Measurements from ENCODE around the gene GDPD5. TPM values are rescaled to one million over a fixed set of nuclear protein-coding genes. Genes with fewer than 3 reads are reported as not detected.

GDPD5 gene
- total and polyA plus RNA-seq, 9 of the 15 experiments (the other 6 are each of a cell fraction or from before 2014, with no cell fraction given), result 0.32 to 27.3 (median 8.0) TPM

- TF ChIP-seq RNF219 (CRISPR knock-in tag; IDR thresholded peaks at IDR 0.05) (no peak), CREB3L1 (IDR thresholded peaks at IDR 0.05; ENCODE audit: borderline replicate concordance, low read depth) (0 out of 2 replicates have a peak, but pooled peaks have one; percentile 29), ILF3 (IDR thresholded peaks at IDR 0.05; ENCODE audit: borderline replicate concordance) (no peak), HMG20B (CRISPR knock-in tag; IDR thresholded peaks at IDR 0.05) (no peak), PYGO2 (tag; IDR thresholded peaks at IDR 0.05) (peak; percentile 16; the same call in 1 of the 2 replicates), SMARCC2 (IDR thresholded peaks at IDR 0.05; ENCODE audit: low read depth) (peak; percentile 81), MYNN (IDR thresholded peaks at IDR 0.05) (0 out of 2 replicates have a peak, but pooled peaks have one; percentile 49), MYNN (CRISPR knock-in tag; IDR thresholded peaks at IDR 0.05) (no peak), ZNF3 (CRISPR knock-in tag; IDR thresholded peaks at IDR 0.05) (peak; percentile 91; the same call in 1 of the 2 replicates), ZNF24 (IDR thresholded peaks at IDR 0.05) (peak; percentile 57; the same call in 1 of the 2 replicates), RB1 (IDR thresholded peaks at IDR 0.05; ENCODE audit: low read depth) (no peak), NFE2L1 (tag; IDR thresholded peaks at IDR 0.05; ENCODE audit: borderline replicate concordance, low read depth) (peak; percentile 85), TAL1 (IDR thresholded peaks at IDR 0.05) (peak; percentile 69), C11orf30 (IDR thresholded peaks at IDR 0.05; ENCODE audit: low read depth) (peak; percentile 99), ZNF699 (CRISPR knock-in tag; IDR thresholded peaks at IDR 0.05; ENCODE audit: insufficient replicate concordance) (no peak), SMARCE1 (IDR thresholded peaks at IDR 0.05) (peak; percentile 91), HMGN3 (IDR thresholded peaks at IDR 0.05; ENCODE audit: borderline replicate concordance, extremely low read depth, insufficient read length, low read depth, low read length) (no peak), ZBTB9 (CRISPR knock-in tag; IDR thresholded peaks at IDR 0.05) (no peak), BRD4 (IDR thresholded peaks at IDR 0.05) (no peak), KLF13 (tag; IDR thresholded peaks at IDR 0.05; ENCODE audit: borderline replicate concordance, low read depth) (0 out of 2 replicates have a peak, but pooled peaks have one; percentile 28), ATF3 (IDR thresholded peaks at IDR 0.05) (peak; percentile 77), ATF3 (CRISPR knock-in tag; conservative IDR thresholded peaks at IDR 0.05) (no peak), PTTG1 (tag; IDR thresholded peaks at IDR 0.05; ENCODE audit: low read depth) (no peak)
Measured at GRCh38 chr11:75480185-75481175, 45.3 kb downstream of the GDPD5 start (continued).
